HCT116 (cell line): Measurements from ENCODE around the gene ESRRA. TPM values are rescaled to one million over a fixed set of nuclear protein-coding genes. Genes with fewer than 3 reads are reported as not detected.

ENCODE experiments used
- ATAC-seq: fragments of 200-7000 bp; cut with Tn5 transposase; 2 replicates; pipeline ENCODE4 v1.9.1; 2020; ENCODE audit warnings: mild to moderate bottlenecking, moderate library complexity
- BruUV-seq: library from RNA; stranded (reverse); fragments of 400-500 nt; replicated peaks from 2 replicates; lab custom pipeline; 2021; lab: Mats Ljungman, UMichigan
- CTCF ChIA-PET: fragments of 300-600 bp; sonication (Branson Sonifier 250); formaldehyde crosslinking; loops from one replicate; lab custom pipeline; 2021; ENCODE audit warnings: antibody characterized with exemption; lab: Charles Lee
- POLR2A ChIA-PET: fragments of 300-600, 350-600 bp; sonication (Branson Sonifier 250); formaldehyde crosslinking; loops from one replicate; lab custom pipeline; 2021; ENCODE audit warnings: antibody characterized with exemption; lab: Charles Lee
- RAD21 ChIA-PET, 2 experiments: fragments of 300-600 bp; sonication (Branson Sonifier 250); formaldehyde crosslinking; loops; one replicate each; lab custom pipeline; 2023; ENCODE audit warnings: low total read pairs in 2 of 2; ENCODE audit not compliant: uncharacterized antibody in 2 of 2, unreplicated experiment in 2 of 2, low non-redundant PET in 1 of 2; lab: Charles Lee
- DNase-seq: peaks from one replicate; pipeline ENCODE4 v3.0.0-alpha.2; 2010; ENCODE audit warnings: low read depth, low spot score
- H2AFZ ChIP-seq: fragments of 200-600 bp; shearing (Covaris generic), sonication (generic); 2 replicates; pipeline ENCODE4 v1.6.1; 2017; ENCODE audit warnings: low read depth, mixed run types, mixed read lengths, antibody characterized with exemption, low read length; ENCODE audit not compliant: poor library complexity, severe bottlenecking
- H3K27ac ChIP-seq: 2 replicates; pipeline ENCODE4 v1.5.1; 2012; ENCODE audit warnings: low read depth, low read length
- H3K27me3 ChIP-seq: fragments of 200-600 bp; sonication (generic); 2 replicates; pipeline ENCODE4 v1.6.1; 2016; ENCODE audit warnings: mixed run types, low read length, mixed read lengths; ENCODE audit not compliant: insufficient read depth
- H3K36me3 ChIP-seq, 2 experiments: fragments of 200-500 bp in 1 of 2; fragments of 200-600 bp in 1 of 2; sonication (Bioruptor generic) in 1 of 2; sonication (generic) in 1 of 2; 2 replicates each; pipeline versions ENCODE4 v1.5.1 to v1.6.1; 2014 to 2016; ENCODE audit warnings: low read length in 2 of 2, inconsistent platforms in 1 of 2, mixed read lengths in 1 of 2, mixed run types in 1 of 2; ENCODE audit not compliant: insufficient read depth in 2 of 2, control insufficient read depth in 1 of 2
- H3K4me1 ChIP-seq, 2 experiments: fragments of 200-600 bp in 1 of 2; sonication (generic) in 1 of 2; 2 replicates each; pipeline versions ENCODE4 v1.5.1 to v1.6.1; 2012 to 2017; ENCODE audit warnings: low read length in 2 of 2, inconsistent platforms in 1 of 2, mild to moderate bottlenecking in 1 of 2, mixed read lengths in 1 of 2, mixed run types in 1 of 2, moderate library complexity in 1 of 2; ENCODE audit not compliant: insufficient read depth in 2 of 2, control insufficient read depth in 1 of 2
- H3K4me2 ChIP-seq: fragments of 200-600 bp; sonication (generic); 2 replicates; pipeline ENCODE4 v1.6.1; 2017; ENCODE audit warnings: mixed run types, low read length, mixed read lengths
- H3K4me3 ChIP-seq, 2 experiments: fragments of 200-600 bp in 1 of 2; sonication (generic) in 1 of 2; replicated peaks in 1 of 2; 2 replicates each; pipeline ENCODE4 v1.5.1; 2011 to 2016; ENCODE audit warnings: low read length in 2 of 2, control low read depth in 1 of 2, low read depth in 1 of 2, mild to moderate bottlenecking in 1 of 2, mixed read lengths in 1 of 2, mixed run types in 1 of 2
- H3K79me2 ChIP-seq: fragments of 200-600 bp; sonication (generic); 2 replicates; pipeline ENCODE4 v1.6.1; 2017; ENCODE audit warnings: mild to moderate bottlenecking, mixed run types, low read length, moderate library complexity, mixed read lengths; ENCODE audit not compliant: insufficient read depth
- H3K9ac ChIP-seq: fragments of 200-600 bp; sonication (generic); 2 replicates; pipeline ENCODE4 v1.6.1; 2016; ENCODE audit warnings: low read length, mixed read lengths
- H3K9me2 ChIP-seq: fragments of 200-600 bp; sonication (generic), shearing (Covaris generic); 2 replicates; pipeline ENCODE4 v1.6.1; 2017; ENCODE audit warnings: mixed run types, mild to moderate bottlenecking, moderate library complexity; ENCODE audit not compliant: insufficient read depth
- H3K9me3 ChIP-seq, 2 experiments: fragments of 200-500 bp in 1 of 2; fragments of 200-600 bp in 1 of 2; sonication (Bioruptor generic) in 1 of 2; sonication (generic) in 1 of 2; 2 replicates each; pipeline ENCODE4 v1.6.1; 2014 to 2017; ENCODE audit warnings: low read length in 2 of 2, mixed read lengths in 2 of 2, inconsistent platforms in 1 of 2, low read depth in 1 of 2, mild to moderate bottlenecking in 1 of 2, mixed run types in 1 of 2, moderate library complexity in 1 of 2; ENCODE audit not compliant: control insufficient read depth in 1 of 2, insufficient read depth in 1 of 2
- H4K20me1 ChIP-seq: fragments of 200-600 bp; sonication (generic), shearing (Covaris generic); 2 replicates; pipeline ENCODE4 v1.6.1; 2017; ENCODE audit warnings: mixed run types, mild to moderate bottlenecking, moderate library complexity; ENCODE audit not compliant: insufficient read depth
- CBX3 ChIP-seq: IDR thresholded peaks from 2 replicates; pipeline ENCODE4 v1.6.1; 2012; ENCODE audit warnings: low read depth
- CEBPB ChIP-seq: IDR thresholded peaks from 2 replicates; pipeline ENCODE4 v1.6.1; 2012; ENCODE audit warnings: low read depth
- EGR1 ChIP-seq: IDR thresholded peaks from 2 replicates; pipeline ENCODE4 v1.6.1; 2012; ENCODE audit warnings: low read depth
- EZH2 ChIP-seq: fragments of 200-600 bp; sonication (generic); IDR thresholded peaks from 2 replicates; pipeline ENCODE4 v1.6.1; 2017; ENCODE audit warnings: antibody characterized with exemption, mixed run types
- FOSL1 ChIP-seq: IDR thresholded peaks from 2 replicates; pipeline ENCODE4 v1.6.1; 2012; ENCODE audit warnings: low read depth
- RAD21 ChIP-seq: IDR thresholded peaks from 2 replicates; pipeline ENCODE4 v1.6.1; 2012; ENCODE audit warnings: low read depth, mild to moderate bottlenecking
- TCF7L2 ChIP-seq: IDR thresholded peaks from 2 replicates; pipeline ENCODE4 v1.7.0; 2011; ENCODE audit warnings: borderline replicate concordance, inconsistent platforms; ENCODE audit not compliant: insufficient read depth, insufficient read length; ENCODE audit errors: extremely low read depth
- YY1 ChIP-seq: IDR thresholded peaks from 2 replicates; pipeline ENCODE4 v1.6.1; 2011; ENCODE audit warnings: low read length, low read depth, moderate library complexity, mild to moderate bottlenecking; ENCODE audit not compliant: insufficient replicate concordance; ENCODE audit errors: extremely low read depth
- intact Hi-C: fragments of 100-400 bp; cut with micrococcal nuclease; formaldehyde crosslinking; loops from 2 replicates; pipeline ENCODE4 v1.10.0; 2022
- total RNA-seq: library from RNA; stranded (reverse); gene quantifications from one replicate; pipeline ENCODE4 v1.2.1, GENCODE V29; 2021; ENCODE audit not compliant: unreplicated experiment
- TF ChIP-seq, protein P1 (sequence below): IDR thresholded peaks from 2 replicates; pipeline ENCODE4 v1.6.1; 2012
- TF ChIP-seq, protein P2 (sequence below): IDR thresholded peaks from 2 replicates; pipeline ENCODE4 v1.6.1; 2012; ENCODE audit warnings: low read depth
- TF ChIP-seq, protein P3 (sequence below): IDR thresholded peaks from 2 replicates; pipeline ENCODE4 v1.6.1; 2011; ENCODE audit warnings: mild to moderate bottlenecking, low read length, moderate library complexity; ENCODE audit not compliant: insufficient replicate concordance; ENCODE audit errors: extremely low read depth

The ESRRA gene
- total RNA-seq, 1 experiment from 2014 or later: 62.7 TPM

DNA sequence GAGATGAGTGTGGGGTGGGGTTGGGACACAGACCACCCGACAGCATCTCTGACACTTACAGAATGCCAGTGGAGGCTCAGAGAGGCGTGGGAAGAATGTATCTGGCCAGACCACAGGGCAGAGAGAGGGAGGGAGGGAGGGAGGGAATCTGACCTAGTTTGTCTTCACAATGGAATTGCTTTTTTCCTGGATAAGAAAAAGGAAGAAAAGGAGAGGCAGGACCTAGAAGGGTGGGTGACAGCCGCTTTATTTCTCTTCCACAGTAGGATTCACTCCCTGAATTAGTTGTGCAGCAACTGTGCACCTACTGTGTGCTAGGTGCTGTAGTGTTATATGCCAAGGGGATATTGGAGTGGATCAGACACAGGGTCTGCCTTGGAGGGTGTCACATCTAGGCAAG is 10.6 kb upstream of the ESRRA start:
- no peak for DNase-seq

More for the DNA sequence above, 10.6 kb upstream of the ESRRA start:
- H3K9me3 ChIP-seq: no peaks in the 10 kb centered on the region
- H3K4me1 ChIP-seq: peaks cover 0 to 8% of the 10 kb centered on the region in 2 experiments; a peak in 2 of 4 replicates
- no peak overlapping the region for H3K27ac ChIP-seq
- no peak for ATAC-seq
- H3K36me3 ChIP-seq: no peaks in the 10 kb centered on the region
- intact Hi-C loops: no loop called here
- no peak for TF ChIP-seq RAD21
- TF ChIP-seq, protein P1, sequence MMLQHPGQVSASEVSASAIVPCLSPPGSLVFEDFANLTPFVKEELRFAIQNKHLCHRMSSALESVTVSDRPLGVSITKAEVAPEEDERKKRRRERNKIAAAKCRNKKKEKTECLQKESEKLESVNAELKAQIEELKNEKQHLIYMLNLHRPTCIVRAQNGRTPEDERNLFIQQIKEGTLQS: no peak
- TF ChIP-seq, protein P2, sequence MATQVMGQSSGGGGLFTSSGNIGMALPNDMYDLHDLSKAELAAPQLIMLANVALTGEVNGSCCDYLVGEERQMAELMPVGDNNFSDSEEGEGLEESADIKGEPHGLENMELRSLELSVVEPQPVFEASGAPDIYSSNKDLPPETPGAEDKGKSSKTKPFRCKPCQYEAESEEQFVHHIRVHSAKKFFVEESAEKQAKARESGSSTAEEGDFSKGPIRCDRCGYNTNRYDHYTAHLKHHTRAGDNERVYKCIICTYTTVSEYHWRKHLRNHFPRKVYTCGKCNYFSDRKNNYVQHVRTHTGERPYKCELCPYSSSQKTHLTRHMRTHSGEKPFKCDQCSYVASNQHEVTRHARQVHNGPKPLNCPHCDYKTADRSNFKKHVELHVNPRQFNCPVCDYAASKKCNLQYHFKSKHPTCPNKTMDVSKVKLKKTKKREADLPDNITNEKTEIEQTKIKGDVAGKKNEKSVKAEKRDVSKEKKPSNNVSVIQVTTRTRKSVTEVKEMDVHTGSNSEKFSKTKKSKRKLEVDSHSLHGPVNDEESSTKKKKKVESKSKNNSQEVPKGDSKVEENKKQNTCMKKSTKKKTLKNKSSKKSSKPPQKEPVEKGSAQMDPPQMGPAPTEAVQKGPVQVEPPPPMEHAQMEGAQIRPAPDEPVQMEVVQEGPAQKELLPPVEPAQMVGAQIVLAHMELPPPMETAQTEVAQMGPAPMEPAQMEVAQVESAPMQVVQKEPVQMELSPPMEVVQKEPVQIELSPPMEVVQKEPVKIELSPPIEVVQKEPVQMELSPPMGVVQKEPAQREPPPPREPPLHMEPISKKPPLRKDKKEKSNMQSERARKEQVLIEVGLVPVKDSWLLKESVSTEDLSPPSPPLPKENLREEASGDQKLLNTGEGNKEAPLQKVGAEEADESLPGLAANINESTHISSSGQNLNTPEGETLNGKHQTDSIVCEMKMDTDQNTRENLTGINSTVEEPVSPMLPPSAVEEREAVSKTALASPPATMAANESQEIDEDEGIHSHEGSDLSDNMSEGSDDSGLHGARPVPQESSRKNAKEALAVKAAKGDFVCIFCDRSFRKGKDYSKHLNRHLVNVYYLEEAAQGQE: no peak
- TF ChIP-seq FOSL1: no peak
- TF ChIP-seq CEBPB: no peak
- TF ChIP-seq CBX3: no peak
- TF ChIP-seq, protein P3, sequence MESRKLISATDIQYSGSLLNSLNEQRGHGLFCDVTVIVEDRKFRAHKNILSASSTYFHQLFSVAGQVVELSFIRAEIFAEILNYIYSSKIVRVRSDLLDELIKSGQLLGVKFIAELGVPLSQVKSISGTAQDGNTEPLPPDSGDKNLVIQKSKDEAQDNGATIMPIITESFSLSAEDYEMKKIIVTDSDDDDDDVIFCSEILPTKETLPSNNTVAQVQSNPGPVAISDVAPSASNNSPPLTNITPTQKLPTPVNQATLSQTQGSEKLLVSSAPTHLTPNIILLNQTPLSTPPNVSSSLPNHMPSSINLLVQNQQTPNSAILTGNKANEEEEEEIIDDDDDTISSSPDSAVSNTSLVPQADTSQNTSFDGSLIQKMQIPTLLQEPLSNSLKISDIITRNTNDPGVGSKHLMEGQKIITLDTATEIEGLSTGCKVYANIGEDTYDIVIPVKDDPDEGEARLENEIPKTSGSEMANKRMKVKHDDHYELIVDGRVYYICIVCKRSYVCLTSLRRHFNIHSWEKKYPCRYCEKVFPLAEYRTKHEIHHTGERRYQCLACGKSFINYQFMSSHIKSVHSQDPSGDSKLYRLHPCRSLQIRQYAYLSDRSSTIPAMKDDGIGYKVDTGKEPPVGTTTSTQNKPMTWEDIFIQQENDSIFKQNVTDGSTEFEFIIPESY: no peak
- no peak for TF ChIP-seq EZH2
- no peak for TF ChIP-seq YY1
- no peak for TF ChIP-seq TCF7L2
- no peak for TF ChIP-seq EGR1
- CTCF ChIA-PET: interaction anchor here (0.7 kb wide), 1 partner anchor 12 kb away, joined by 3 read pairs; no protein-coding TSS in a partner anchor
- no peak overlapping the region for H3K9ac ChIP-seq
- no peak overlapping the region for H3K4me2 ChIP-seq
- POLR2A ChIA-PET: no interaction called here
- no peak overlapping the region for H2AFZ ChIP-seq
- H3K27me3 ChIP-seq: no peaks in the 10 kb centered on the region
- RAD21 ChIA-PET: no interaction called here
- H3K4me3 ChIP-seq: no peak overlapping the region
- no peaks in the 10 kb centered on the region for H3K79me2 ChIP-seq
- BruUV-seq: no TSS peak
- H4K20me1 ChIP-seq: no peaks in the 10 kb centered on the region
- no peaks in the 10 kb centered on the region for H3K9me2 ChIP-seq
